Measurements from ENCODE around the gene GNA15.

The GNA15 gene

DNA sequence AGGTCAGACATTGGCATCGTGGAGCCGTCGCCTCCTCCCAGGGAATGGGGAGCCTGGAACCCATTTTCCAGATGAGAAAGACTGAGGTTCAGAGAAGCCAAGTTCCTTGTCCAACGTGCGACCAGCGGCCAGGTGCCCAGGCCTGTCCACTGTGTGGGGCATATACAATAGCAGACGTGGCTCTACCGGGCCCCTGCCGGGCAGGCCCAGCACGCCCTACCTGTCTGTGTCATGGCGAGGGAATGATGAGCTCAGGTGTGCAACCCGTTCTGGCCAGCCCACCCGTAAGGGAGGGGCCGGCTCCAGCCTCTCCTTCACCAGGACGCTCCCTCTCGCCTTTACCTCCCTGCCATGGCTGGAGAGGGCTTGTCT is 837 bp downstream of the GNA15 start:
- no peaks in the 10 kb centered on the region for H3K9me2 ChIP-seq (replicated peaks; ENCODE audit: insufficient read depth, low read length)
- H3K79me2 ChIP-seq (ENCODE audit: insufficient read depth, low read length), result no peaks in the 10 kb centered on the region
- no peaks in the 10 kb centered on the region for H4K20me1 ChIP-seq (ENCODE audit: low read depth, low read length)
- no peak overlapping the region for H3K9ac ChIP-seq (ENCODE audit: low read length)
- H2AFZ ChIP-seq (ENCODE audit: low read depth, low read length, severe bottlenecking), result no peak overlapping the region
- H3K4me2 ChIP-seq (ENCODE audit: low read depth, low read length, poor library complexity, severe bottlenecking), result no peak overlapping the region
- TF ChIP-seq, protein P1, sequence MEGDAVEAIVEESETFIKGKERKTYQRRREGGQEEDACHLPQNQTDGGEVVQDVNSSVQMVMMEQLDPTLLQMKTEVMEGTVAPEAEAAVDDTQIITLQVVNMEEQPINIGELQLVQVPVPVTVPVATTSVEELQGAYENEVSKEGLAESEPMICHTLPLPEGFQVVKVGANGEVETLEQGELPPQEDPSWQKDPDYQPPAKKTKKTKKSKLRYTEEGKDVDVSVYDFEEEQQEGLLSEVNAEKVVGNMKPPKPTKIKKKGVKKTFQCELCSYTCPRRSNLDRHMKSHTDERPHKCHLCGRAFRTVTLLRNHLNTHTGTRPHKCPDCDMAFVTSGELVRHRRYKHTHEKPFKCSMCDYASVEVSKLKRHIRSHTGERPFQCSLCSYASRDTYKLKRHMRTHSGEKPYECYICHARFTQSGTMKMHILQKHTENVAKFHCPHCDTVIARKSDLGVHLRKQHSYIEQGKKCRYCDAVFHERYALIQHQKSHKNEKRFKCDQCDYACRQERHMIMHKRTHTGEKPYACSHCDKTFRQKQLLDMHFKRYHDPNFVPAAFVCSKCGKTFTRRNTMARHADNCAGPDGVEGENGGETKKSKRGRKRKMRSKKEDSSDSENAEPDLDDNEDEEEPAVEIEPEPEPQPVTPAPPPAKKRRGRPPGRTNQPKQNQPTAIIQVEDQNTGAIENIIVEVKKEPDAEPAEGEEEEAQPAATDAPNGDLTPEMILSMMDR (IDR thresholded peaks at IDR 0.05; ENCODE audit: insufficient read depth, low read length, poor library complexity, severe bottlenecking), result no peak
- no peak for TF ChIP-seq EZH2phosphoT487 (conservative IDR thresholded peaks at IDR 0.05; ENCODE audit: low read length)
- no peak overlapping the region for H3K4me3 ChIP-seq (ENCODE audit: insufficient read depth, low read length, poor library complexity, severe bottlenecking)
- no peak overlapping the region for H3K27ac ChIP-seq (ENCODE audit: low read depth, low read length)
- H3K36me3 ChIP-seq (ENCODE audit: low read length), result no peaks in the 10 kb centered on the region
- H3F3A ChIP-seq (ENCODE audit: insufficient read depth), result no peaks in the 10 kb centered on the region
- no peaks in the 10 kb centered on the region for H3K27me3 ChIP-seq (ENCODE audit: low read length)
- H3K9me3 ChIP-seq (ENCODE audit: insufficient read depth, low read length), result no peaks in the 10 kb centered on the region

DNA sequence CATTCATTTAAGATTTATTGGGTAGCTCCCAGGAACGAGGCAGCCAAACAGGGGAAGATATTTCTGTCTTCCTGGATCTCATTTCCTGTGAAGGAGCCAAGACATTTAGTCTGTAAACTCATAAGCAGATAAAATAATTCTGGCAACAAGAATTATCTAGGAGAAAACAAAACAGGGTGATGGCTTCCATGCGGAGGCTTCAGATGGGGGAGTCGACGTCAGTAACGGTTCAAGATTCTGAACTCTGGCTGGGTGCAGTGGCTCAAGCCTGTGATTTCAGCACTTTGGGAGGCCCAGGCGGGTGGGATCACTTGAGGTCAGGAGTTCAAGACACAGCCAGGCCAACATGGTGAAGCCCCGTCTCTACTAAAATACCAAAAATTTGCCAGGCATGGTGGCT is 1.3 kb downstream of the GNA15 start:
- H3K27me3 ChIP-seq (ENCODE audit: low read length), result no peaks in the 10 kb centered on the region
- H3K36me3 ChIP-seq (ENCODE audit: low read length), result no peaks in the 10 kb centered on the region
- H2AFZ ChIP-seq (ENCODE audit: low read depth, low read length, severe bottlenecking), result no peak overlapping the region
- H3K9me3 ChIP-seq (ENCODE audit: insufficient read depth, low read length), result no peaks in the 10 kb centered on the region
- H3K9ac ChIP-seq (ENCODE audit: low read length), result no peak overlapping the region
- no peak overlapping the region for H3K27ac ChIP-seq (ENCODE audit: low read depth, low read length)
- no peak for TF ChIP-seq EZH2phosphoT487 (conservative IDR thresholded peaks at IDR 0.05; ENCODE audit: low read length)
- TF ChIP-seq, protein P1 (IDR thresholded peaks at IDR 0.05; ENCODE audit: insufficient read depth, low read length, poor library complexity, severe bottlenecking), result no peak
- no peak overlapping the region for H3K4me2 ChIP-seq (ENCODE audit: low read depth, low read length, poor library complexity, severe bottlenecking)
- no peaks in the 10 kb centered on the region for H3K79me2 ChIP-seq (ENCODE audit: insufficient read depth, low read length)
- no peaks in the 10 kb centered on the region for H3K9me2 ChIP-seq (replicated peaks; ENCODE audit: insufficient read depth, low read length)
- H3K4me3 ChIP-seq (ENCODE audit: insufficient read depth, low read length, poor library complexity, severe bottlenecking), result no peak overlapping the region
- no peaks in the 10 kb centered on the region for H4K20me1 ChIP-seq (ENCODE audit: low read depth, low read length)
- H3F3A ChIP-seq (ENCODE audit: insufficient read depth), result no peaks in the 10 kb centered on the region

DNA sequence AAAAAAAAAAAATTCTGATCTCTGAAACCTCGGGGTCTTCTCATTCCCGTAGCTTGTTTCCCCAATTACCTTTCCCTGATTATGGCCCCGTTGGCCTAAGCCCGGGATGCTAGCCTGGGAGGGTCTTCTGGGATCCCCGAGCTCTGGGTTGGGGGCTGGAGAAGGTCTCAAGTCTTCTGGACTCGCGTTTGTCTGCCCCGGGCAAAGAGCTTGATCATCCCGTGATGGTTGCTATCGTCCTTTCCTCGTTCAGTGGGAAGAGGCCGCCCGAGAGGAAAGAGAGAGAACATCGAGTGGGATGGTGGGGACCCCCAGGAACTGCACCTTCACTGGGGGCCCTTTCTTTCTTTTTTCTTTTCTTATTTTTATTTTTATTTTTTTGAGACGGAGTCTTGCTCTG is 2.4 kb downstream of the GNA15 start:
- no peak overlapping the region for H3K27ac ChIP-seq (ENCODE audit: low read depth, low read length)
- H3K4me3 ChIP-seq (ENCODE audit: insufficient read depth, low read length, poor library complexity, severe bottlenecking), result no peak overlapping the region
- no peaks in the 10 kb centered on the region for H3K79me2 ChIP-seq (ENCODE audit: insufficient read depth, low read length)
- no peaks in the 10 kb centered on the region for H3F3A ChIP-seq (ENCODE audit: insufficient read depth)
- no peak overlapping the region for H2AFZ ChIP-seq (ENCODE audit: low read depth, low read length, severe bottlenecking)
- H3K9ac ChIP-seq (ENCODE audit: low read length), result no peak overlapping the region
- no peak overlapping the region for H3K4me2 ChIP-seq (ENCODE audit: low read depth, low read length, poor library complexity, severe bottlenecking)
- no peaks in the 10 kb centered on the region for H3K9me3 ChIP-seq (ENCODE audit: insufficient read depth, low read length)
- no peaks in the 10 kb centered on the region for H3K27me3 ChIP-seq (ENCODE audit: low read length)
- no peaks in the 10 kb centered on the region for H3K9me2 ChIP-seq (replicated peaks; ENCODE audit: insufficient read depth, low read length)
- no peaks in the 10 kb centered on the region for H4K20me1 ChIP-seq (ENCODE audit: low read depth, low read length)
- no peaks in the 10 kb centered on the region for H3K36me3 ChIP-seq (ENCODE audit: low read length)
- no peak for TF ChIP-seq EZH2phosphoT487 (conservative IDR thresholded peaks at IDR 0.05; ENCODE audit: low read length)
- TF ChIP-seq, protein P1 (IDR thresholded peaks at IDR 0.05; ENCODE audit: insufficient read depth, low read length, poor library complexity, severe bottlenecking), result no peak

DNA sequence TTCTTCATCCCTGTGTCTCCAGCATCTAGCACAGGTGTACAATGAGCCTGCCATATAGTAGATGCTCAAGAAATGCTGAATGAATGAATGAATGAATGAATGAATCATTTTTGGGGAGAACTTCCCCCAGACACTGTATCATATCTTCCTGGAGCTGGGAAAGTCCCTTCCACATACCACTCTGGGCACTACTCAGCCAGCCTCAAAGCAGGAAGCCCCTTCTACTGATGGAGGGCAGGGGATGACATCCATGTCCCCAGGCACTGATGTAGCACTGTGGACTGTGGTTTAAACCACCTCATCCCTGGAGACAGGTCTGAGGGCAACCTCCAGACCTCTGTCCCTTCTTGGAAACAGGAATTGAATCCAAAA is 4.8 kb downstream of the GNA15 start:
- no peak overlapping the region for H2AFZ ChIP-seq (ENCODE audit: low read depth, low read length, severe bottlenecking)
- no peaks in the 10 kb centered on the region for H3K9me2 ChIP-seq (replicated peaks; ENCODE audit: insufficient read depth, low read length)
- H3K9me3 ChIP-seq (ENCODE audit: insufficient read depth, low read length), result no peaks in the 10 kb centered on the region
- H3K4me2 ChIP-seq (ENCODE audit: low read depth, low read length, poor library complexity, severe bottlenecking), result no peak overlapping the region
- H3K79me2 ChIP-seq (ENCODE audit: insufficient read depth, low read length), result no peaks in the 10 kb centered on the region
- H3K4me3 ChIP-seq (ENCODE audit: insufficient read depth, low read length, poor library complexity, severe bottlenecking), result no peak overlapping the region
- no peaks in the 10 kb centered on the region for H4K20me1 ChIP-seq (ENCODE audit: low read depth, low read length)
- H3F3A ChIP-seq (ENCODE audit: insufficient read depth), result no peaks in the 10 kb centered on the region
- H3K9ac ChIP-seq (ENCODE audit: low read length), result no peak overlapping the region
- H3K27me3 ChIP-seq (ENCODE audit: low read length), result no peaks in the 10 kb centered on the region
- no peaks in the 10 kb centered on the region for H3K36me3 ChIP-seq (ENCODE audit: low read length)
- H3K27ac ChIP-seq (ENCODE audit: low read depth, low read length), result no peak overlapping the region
- TF ChIP-seq, protein P1 (IDR thresholded peaks at IDR 0.05; ENCODE audit: insufficient read depth, low read length, poor library complexity, severe bottlenecking), result no peak
- no peak for TF ChIP-seq EZH2phosphoT487 (conservative IDR thresholded peaks at IDR 0.05; ENCODE audit: low read length)
